22Rv1 (cell line): ENCODE measurements around the gene MMD2.

ENCODE experiments used
- CTCF ChIP-seq: fragments of 450-650 bp; IDR thresholded peaks from 2 replicates; pipeline ENCODE4 v1.5.1; 2017; ENCODE audit warnings: mild to moderate bottlenecking
- ZFX ChIP-seq: fragments of 450-650 bp; IDR thresholded peaks from 2 replicates; pipeline ENCODE4 v1.6.1; 2017; ENCODE audit warnings: antibody characterized with exemption, borderline replicate concordance

GRCh38 chr7:5001003-5001402, 42.0 kb upstream of the MMD2 start:
- TF ChIP-seq CTCF (no peak), ZFX (no peak)
